Measurements from ENCODE around the gene RPEL1.

DNA sequence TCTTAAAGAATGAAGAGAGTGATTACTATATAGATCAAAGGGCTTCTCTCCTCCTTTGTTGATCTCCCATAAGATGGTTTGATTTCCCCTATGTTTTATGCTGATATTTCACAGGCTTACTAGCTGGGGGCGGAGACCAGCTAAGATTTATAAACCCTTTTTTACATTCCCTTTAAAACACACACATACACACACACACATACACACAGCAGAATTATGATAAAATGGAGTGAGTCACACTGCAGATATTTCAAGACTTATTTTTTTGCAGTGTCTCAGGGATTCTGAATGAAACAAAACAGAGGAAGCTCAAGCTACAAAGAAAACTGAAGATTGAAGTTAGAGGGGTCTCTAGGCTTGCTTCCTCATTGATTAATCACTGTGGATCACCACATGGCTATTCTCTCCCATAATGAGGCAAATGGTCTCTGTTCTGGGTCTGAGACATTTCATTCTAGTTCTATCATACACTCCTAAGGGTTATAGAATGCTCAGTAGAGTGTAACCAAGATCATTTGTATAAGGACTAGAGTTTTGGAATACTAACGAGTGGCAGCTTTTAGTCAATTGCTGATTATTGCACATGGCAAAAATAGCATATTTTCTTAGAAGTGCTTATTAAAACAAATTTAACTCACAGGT is 49.8 kb downstream of the RPEL1 start:
- TF ChIP-seq, protein P1, sequence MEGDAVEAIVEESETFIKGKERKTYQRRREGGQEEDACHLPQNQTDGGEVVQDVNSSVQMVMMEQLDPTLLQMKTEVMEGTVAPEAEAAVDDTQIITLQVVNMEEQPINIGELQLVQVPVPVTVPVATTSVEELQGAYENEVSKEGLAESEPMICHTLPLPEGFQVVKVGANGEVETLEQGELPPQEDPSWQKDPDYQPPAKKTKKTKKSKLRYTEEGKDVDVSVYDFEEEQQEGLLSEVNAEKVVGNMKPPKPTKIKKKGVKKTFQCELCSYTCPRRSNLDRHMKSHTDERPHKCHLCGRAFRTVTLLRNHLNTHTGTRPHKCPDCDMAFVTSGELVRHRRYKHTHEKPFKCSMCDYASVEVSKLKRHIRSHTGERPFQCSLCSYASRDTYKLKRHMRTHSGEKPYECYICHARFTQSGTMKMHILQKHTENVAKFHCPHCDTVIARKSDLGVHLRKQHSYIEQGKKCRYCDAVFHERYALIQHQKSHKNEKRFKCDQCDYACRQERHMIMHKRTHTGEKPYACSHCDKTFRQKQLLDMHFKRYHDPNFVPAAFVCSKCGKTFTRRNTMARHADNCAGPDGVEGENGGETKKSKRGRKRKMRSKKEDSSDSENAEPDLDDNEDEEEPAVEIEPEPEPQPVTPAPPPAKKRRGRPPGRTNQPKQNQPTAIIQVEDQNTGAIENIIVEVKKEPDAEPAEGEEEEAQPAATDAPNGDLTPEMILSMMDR (IDR thresholded peaks at IDR 0.05; ENCODE audit: poor library complexity, severe bottlenecking) = no peak
- TF ChIP-seq POLR2AphosphoS5 (IDR thresholded peaks at IDR 0.05) = no peak
- no peak for TF ChIP-seq MXI1 (conservative IDR thresholded peaks at IDR 0.05; ENCODE audit: poor library complexity, severe bottlenecking)
- no peak for TF ChIP-seq TAF1 (IDR thresholded peaks at IDR 0.05; ENCODE audit: low read depth)
- no peak for TF ChIP-seq EZH2 (IDR thresholded peaks at IDR 0.05; ENCODE audit: borderline replicate concordance, insufficient read depth, low read length, poor library complexity, severe bottlenecking)
